ENCODE results near the gene XIRP1. TPM values are rescaled to one million over a fixed set of nuclear protein-coding genes. Genes with fewer than 3 reads are reported as not detected.

Gene XIRP1
- total and polyA plus RNA-seq, 2 of the 13 experiments (the other 11 are each of a cell fraction or from before 2014, with no cell fraction given), result not detected

GRCh38 chr3:39189959-39190269 lies 2.5 kb downstream of the XIRP1 start (continued):
- TF ChIP-seq LRRFIP1 (CRISPR knock-in tag; conservative IDR thresholded peaks at IDR 0.05) (no peak), TBP (CRISPR knock-in tag; IDR thresholded peaks at IDR 0.05) (no peak), MEF2D (CRISPR knock-in tag; IDR thresholded peaks at IDR 0.05) (no peak), PTBP1 (IDR thresholded peaks at IDR 0.05; ENCODE audit: low read depth, low read length, poor library complexity, severe bottlenecking) (no peak), NPAS2 (CRISPR knock-in tag; IDR thresholded peaks at IDR 0.05; ENCODE audit: borderline replicate concordance) (no peak), SAFB2 (CRISPR knock-in tag; IDR thresholded peaks at IDR 0.05; ENCODE audit: borderline replicate concordance, low read depth) (no peak), SRSF4 (IDR thresholded peaks at IDR 0.05; ENCODE audit: low read depth, low read length, poor library complexity, severe bottlenecking) (no peak), ZFP91 (CRISPR knock-in tag; IDR thresholded peaks at IDR 0.05; ENCODE audit: borderline replicate concordance) (no peak), E2F1 (CRISPR knock-in tag; IDR thresholded peaks at IDR 0.05) (no peak), TFDP2 (CRISPR knock-in tag; IDR thresholded peaks at IDR 0.05) (no peak), ARID3A (IDR thresholded peaks at IDR 0.05; ENCODE audit: low read depth, low read length) (no peak), MIER3 (CRISPR knock-in tag; IDR thresholded peaks at IDR 0.05; ENCODE audit: borderline replicate concordance) (no peak), FOXK1 (CRISPR knock-in tag; IDR thresholded peaks at IDR 0.05; ENCODE audit: borderline replicate concordance, low read depth) (peak; percentile 54; the same call in 1 of the 2 replicates), SAP130 (CRISPR knock-in tag; IDR thresholded peaks at IDR 0.05; ENCODE audit: low read depth) (peak; percentile 16; the same call in 1 of the 2 replicates), TP53 (CRISPR knock-in tag; conservative IDR thresholded peaks at IDR 0.05) (no peak), MEIS1 (CRISPR knock-in tag; IDR thresholded peaks at IDR 0.05; ENCODE audit: borderline replicate concordance) (no peak), THAP8 (CRISPR knock-in tag; IDR thresholded peaks at IDR 0.05; ENCODE audit: borderline replicate concordance) (no peak)
